Keratinocyte (primary cell): Measurements from ENCODE around the gene NOTCH1. TPM values are rescaled to one million over a fixed set of nuclear protein-coding genes. Genes with fewer than 3 reads are reported as not detected.
A peak's percentile ranks its signal among the peaks of the same experiment; 100 is the strongest.

ENCODE experiments used
- DNase-seq: peaks from one replicate; pipeline ENCODE4 v3.0.0-alpha.2; 2011; ENCODE audit warnings: low read depth, missing footprints, low spot score
- FAIRE-seq: peaks from 2 replicates; lab custom pipeline; 2011; peaks lifted over from hg19 to GRCh38; lab: Jason Lieb, UNC
- H2AFZ ChIP-seq: 2 replicates; pipeline ENCODE4 v1.6.0; 2012; ENCODE audit warnings: low read length, control low read depth, inconsistent platforms; ENCODE audit not compliant: control insufficient read depth
- H3K27ac ChIP-seq: 2 replicates; pipeline ENCODE4 v1.5.1; 2011; ENCODE audit warnings: low read length; ENCODE audit not compliant: control insufficient read depth, insufficient read depth
- H3K27me3 ChIP-seq: 3 replicates; pipeline ENCODE4 v1.6.0; 2011; ENCODE audit warnings: low read length; ENCODE audit not compliant: control insufficient read depth, insufficient read depth; ENCODE audit errors: extremely low read depth
- H3K36me3 ChIP-seq, 2 experiments: 2 replicates in 1 of 2; 3 replicates in 1 of 2; pipeline ENCODE4 v1.5.1; 2011; ENCODE audit warnings: low read length in 2 of 2, mild to moderate bottlenecking in 1 of 2; ENCODE audit not compliant: control insufficient read depth in 2 of 2, insufficient read depth in 2 of 2; ENCODE audit errors: extremely low read depth in 1 of 2
- H3K4me1 ChIP-seq: 3 replicates; pipeline ENCODE4 v1.5.1; 2011; ENCODE audit warnings: low read length; ENCODE audit not compliant: control insufficient read depth, insufficient read depth; ENCODE audit errors: extremely low read depth
- H3K4me2 ChIP-seq: 3 replicates; pipeline ENCODE4 v1.6.0; 2011; ENCODE audit warnings: low read depth, low read length; ENCODE audit not compliant: control insufficient read depth, insufficient read depth; ENCODE audit errors: extremely low read depth
- H3K4me3 ChIP-seq, 3 experiments: fragments of 200-600 bp in 1 of 3; sonication (generic) in 1 of 3; 2 replicates in 2 of 3; 3 replicates in 1 of 3; pipeline ENCODE4 v1.5.1; 2011 to 2016; ENCODE audit warnings: low read length in 3 of 3, mild to moderate bottlenecking in 3 of 3, control low read depth in 2 of 3, inconsistent platforms in 1 of 3, low read depth in 1 of 3, mixed read lengths in 1 of 3, mixed run types in 1 of 3, moderate library complexity in 1 of 3; ENCODE audit not compliant: control insufficient read depth in 2 of 3, insufficient read depth in 2 of 3; ENCODE audit errors: extremely low read depth in 1 of 3
- H3K79me2 ChIP-seq: 2 replicates; pipeline ENCODE4 v1.6.0; 2012; ENCODE audit warnings: low read length; ENCODE audit not compliant: control insufficient read depth, insufficient read depth
- H3K9ac ChIP-seq: 3 replicates; pipeline ENCODE4 v1.6.0; 2011; ENCODE audit warnings: low read length; ENCODE audit not compliant: control insufficient read depth, insufficient read depth; ENCODE audit errors: extremely low read depth
- H3K9me1 ChIP-seq: 3 replicates; pipeline ENCODE4 v1.6.0; 2011; ENCODE audit warnings: low read length; ENCODE audit not compliant: control insufficient read depth, insufficient read depth; ENCODE audit errors: extremely low read depth
- H3K9me3 ChIP-seq: 2 replicates; pipeline ENCODE4 v1.5.1; 2012; ENCODE audit warnings: low read depth, low read length; ENCODE audit not compliant: control insufficient read depth
- H4K20me1 ChIP-seq: 3 replicates; pipeline ENCODE4 v1.6.0; 2011; ENCODE audit warnings: low read length; ENCODE audit not compliant: control insufficient read depth, insufficient read depth; ENCODE audit errors: extremely low read depth
- EZH2 ChIP-seq: IDR thresholded peaks from one replicate; pipeline ENCODE4 v1.6.1; 2012; ENCODE audit warnings: inconsistent platforms, mild to moderate bottlenecking, low read length, moderate library complexity
- dilution Hi-C: fragments of 300-500 bp; cut with MboI; formaldehyde crosslinking; loops from one replicate; pipeline ENCODE4 v1.7.0; 2020; ENCODE audit warnings: low sequenced_read_pairs; ENCODE audit not compliant: extremely low pct_ligation_motif_present
- polyA plus RNA-seq, 5 experiments: library from polyadenylated mRNA; depleted of rRNA in 3 of 5; stranded (reverse) in 3 of 5; stranded (forward) in 1 of 5; unstranded in 1 of 5; fragments of >200 nt; gene quantifications; 1 replicate in 1 of 5; 2 replicates in 3 of 5; 3 replicates in 1 of 5; pipeline versions ENCODE4 v1.2.1 to v1.2.3, GENCODE V29; 2011 to 2012; ENCODE audit warnings: missing spikeins in 2 of 5, low read depth in 1 of 5, low replicate concordance in 1 of 5
- TF ChIP-seq, protein P1 (sequence below), 3 experiments: IDR thresholded peaks in 1 of 3; conservative IDR thresholded peaks in 1 of 3; optimal IDR thresholded peaks in 1 of 3; 2 replicates in 2 of 3; 3 replicates in 1 of 3; pipeline versions ENCODE3 to v1.5.1; 2011; ENCODE audit warnings: low read length in 3 of 3, mild to moderate bottlenecking in 3 of 3, moderate library complexity in 2 of 3, control low read depth in 1 of 3, inconsistent platforms in 1 of 3; ENCODE audit not compliant: insufficient read depth in 2 of 3; ENCODE audit errors: extremely low read depth in 1 of 3

The NOTCH1 gene
- polyA plus RNA-seq, 1 donor (not counting 4 experiments of a cell fraction or from before 2014, with no cell fraction given), result 6.1 TPM

DNA sequence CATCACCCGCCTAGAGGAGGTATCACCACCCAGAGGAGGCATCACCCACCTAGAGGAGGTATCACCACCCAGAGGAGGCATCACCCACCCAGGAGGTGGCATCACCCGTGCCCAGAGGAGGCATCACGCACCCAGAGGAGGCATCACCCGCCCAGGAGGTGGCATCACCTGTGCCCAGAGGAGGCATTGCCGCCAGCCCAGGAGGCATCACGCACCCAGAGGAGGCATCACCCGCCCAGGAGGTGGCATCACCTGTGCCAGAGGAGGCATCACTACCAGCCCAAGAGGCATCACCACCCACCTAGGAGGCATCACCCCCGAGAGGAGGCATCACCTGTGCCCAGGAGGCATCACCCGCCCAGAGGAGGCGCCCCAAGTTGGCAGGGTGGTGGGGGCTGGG, 2.6 kb downstream of the NOTCH1 start:
- H3K27ac ChIP-seq, result no peak overlapping the region
- H2AFZ ChIP-seq, result no peak overlapping the region
- H3K79me2 ChIP-seq, result peaks cover 75% of the 10 kb centered on the region
- peaks cover 58% of the 10 kb centered on the region for H4K20me1 ChIP-seq
- peak overlapping the region; percentile 84 for H3K9ac ChIP-seq
- dilution Hi-C loops, result no loop called here
- peaks cover 38% of the 10 kb centered on the region for H3K4me1 ChIP-seq
- H3K4me3 ChIP-seq, result peak overlapping the region in 2 of 3 experiments; percentile 61 to 98
- no peaks in the 10 kb centered on the region for H3K9me3 ChIP-seq
- FAIRE-seq, result no peak
- peaks cover 32 to 34% of the 10 kb centered on the region in 2 experiments for H3K36me3 ChIP-seq
- H3K4me2 ChIP-seq, result peak overlapping the region; percentile 81
- TF ChIP-seq, protein P1, sequence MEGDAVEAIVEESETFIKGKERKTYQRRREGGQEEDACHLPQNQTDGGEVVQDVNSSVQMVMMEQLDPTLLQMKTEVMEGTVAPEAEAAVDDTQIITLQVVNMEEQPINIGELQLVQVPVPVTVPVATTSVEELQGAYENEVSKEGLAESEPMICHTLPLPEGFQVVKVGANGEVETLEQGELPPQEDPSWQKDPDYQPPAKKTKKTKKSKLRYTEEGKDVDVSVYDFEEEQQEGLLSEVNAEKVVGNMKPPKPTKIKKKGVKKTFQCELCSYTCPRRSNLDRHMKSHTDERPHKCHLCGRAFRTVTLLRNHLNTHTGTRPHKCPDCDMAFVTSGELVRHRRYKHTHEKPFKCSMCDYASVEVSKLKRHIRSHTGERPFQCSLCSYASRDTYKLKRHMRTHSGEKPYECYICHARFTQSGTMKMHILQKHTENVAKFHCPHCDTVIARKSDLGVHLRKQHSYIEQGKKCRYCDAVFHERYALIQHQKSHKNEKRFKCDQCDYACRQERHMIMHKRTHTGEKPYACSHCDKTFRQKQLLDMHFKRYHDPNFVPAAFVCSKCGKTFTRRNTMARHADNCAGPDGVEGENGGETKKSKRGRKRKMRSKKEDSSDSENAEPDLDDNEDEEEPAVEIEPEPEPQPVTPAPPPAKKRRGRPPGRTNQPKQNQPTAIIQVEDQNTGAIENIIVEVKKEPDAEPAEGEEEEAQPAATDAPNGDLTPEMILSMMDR (optimal IDR thresholded peaks at IDR 0.05 in 1 of 3, IDR thresholded peaks at IDR 0.05 in 1 of 3, conservative IDR thresholded peaks at IDR 0.05 in 1 of 3; ENCODE audit: extremely low read depth in 1 of 3, insufficient read depth in 2 of 3, low read length in 3 of 3), result peak in 1 of 3 experiments; percentile 3
- no peak for TF ChIP-seq EZH2
- no peaks in the 10 kb centered on the region for H3K27me3 ChIP-seq
- DNase-seq, result no peak
- H3K9me1 ChIP-seq, result peaks cover 6% of the 10 kb centered on the region

DNA sequence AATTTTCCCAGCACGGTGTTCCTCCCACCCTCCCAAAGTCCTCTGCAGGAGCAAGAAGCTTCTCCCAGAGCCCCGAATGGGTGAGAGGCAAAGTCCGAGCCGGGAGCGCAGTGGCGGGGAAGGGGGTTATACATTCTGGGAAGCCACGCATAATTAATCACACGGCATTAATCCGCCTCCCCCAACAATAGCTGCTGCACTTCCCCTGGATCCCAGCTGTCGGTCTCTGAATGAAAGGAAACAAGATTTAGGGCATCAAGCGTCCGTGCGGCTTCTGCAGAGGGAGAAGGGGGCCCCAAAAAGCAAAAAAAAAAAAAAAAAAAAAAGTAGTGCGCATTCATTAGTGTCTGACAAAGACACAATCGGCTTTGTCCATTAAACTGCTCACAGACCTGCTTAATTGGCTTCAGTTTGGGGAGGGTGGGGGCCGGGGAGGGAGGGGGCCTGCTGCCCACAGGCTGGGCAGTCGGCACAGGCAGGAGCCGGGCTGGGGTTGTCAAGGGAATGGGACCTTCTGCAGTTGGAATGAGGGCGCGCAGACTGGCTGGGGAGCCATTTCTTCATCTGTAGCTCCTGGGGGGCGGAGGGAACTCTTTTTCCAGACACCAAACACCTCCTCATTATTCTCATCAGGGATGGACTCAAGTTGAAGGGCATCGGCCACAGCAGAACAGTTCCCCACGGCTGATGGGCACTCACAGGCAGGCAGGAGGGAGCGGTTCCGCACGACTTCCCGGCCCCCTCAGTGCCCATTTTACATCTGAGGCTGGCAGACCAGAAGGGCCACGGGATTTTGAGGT, 3.4 kb downstream of the NOTCH1 start:
- Histone ChIP-seq H3K9me3 (no peaks in the 10 kb centered on the region), H3K9me1 (peaks cover 6% of the 10 kb centered on the region), H4K20me1 (peaks cover 58% of the 10 kb centered on the region), H3K9ac (no peak overlapping the region), H3K27me3 (no peaks in the 10 kb centered on the region), H3K4me3 (no peak overlapping the region), H3K4me1 (peaks cover 35% of the 10 kb centered on the region), H3K27ac (no peak overlapping the region), H2AFZ (no peak overlapping the region), H3K79me2 (peaks cover 83% of the 10 kb centered on the region), H3K4me2 (no peak overlapping the region), H3K36me3 (peaks cover 32 to 34% of the 10 kb centered on the region in 2 experiments)
- no peak for FAIRE-seq
- TF ChIP-seq, protein P1 (optimal IDR thresholded peaks at IDR 0.05 in 1 of 3, IDR thresholded peaks at IDR 0.05 in 1 of 3, conservative IDR thresholded peaks at IDR 0.05 in 1 of 3; ENCODE audit: extremely low read depth in 1 of 3, insufficient read depth in 2 of 3, low read length in 3 of 3), result no peak
- no peak for TF ChIP-seq EZH2
- dilution Hi-C loops, result no loop called here
- DNase-seq, result no peak
